Measurements from ENCODE around the gene HELT. TPM values are rescaled to one million over a fixed set of nuclear protein-coding genes. Genes with fewer than 3 reads are reported as not detected.

HELT gene
- total and polyA plus RNA-seq, 2 donors (not counting 3 experiments of a cell fraction or from before 2014, with no cell fraction given) = not detected

GRCh38 chr4:185019456-185020292 is 1.4 kb downstream of the HELT start:
- H3K36me3 ChIP-seq (ENCODE audit: control insufficient read depth in 2 of 2, extremely low read depth in 1 of 2, insufficient read depth in 2 of 2, low read length in 2 of 2) = no peaks in the 10 kb centered on the region
- H3K27me3 ChIP-seq (ENCODE audit: control insufficient read depth in 2 of 2, insufficient read depth in 2 of 2, low read length in 2 of 2) = peaks cover 83 to 98% of the 10 kb centered on the region in 2 experiments
- intact Hi-C loops (cut with micrococcal nuclease) (no loop called here), dilution Hi-C loops (cut with MboI; ENCODE audit: extremely low pct_ligation_motif_present, low sequenced_read_pairs) (no loop called here)
- H3K27ac ChIP-seq (ENCODE audit: insufficient read depth, low read depth, low read length) = no peak overlapping the region
- H3K4me1 ChIP-seq (ENCODE audit: control insufficient read depth, extremely low read depth, insufficient read depth, low read length) = no peaks in the 10 kb centered on the region
- BruUV-seq (replicated peaks) = no TSS peak
- TF ChIP-seq GATA2 (IDR thresholded peaks at IDR 0.05; ENCODE audit: insufficient read depth, insufficient read length, low read depth, low read length) = no peak
- no peak for TF ChIP-seq POLR2AphosphoS5 (IDR thresholded peaks at IDR 0.05; ENCODE audit: insufficient read depth, low read depth, low read length)
- TF ChIP-seq EZH2 (IDR thresholded peaks at IDR 0.05; ENCODE audit: borderline replicate concordance, low read depth, low read length, severe bottlenecking) = peak; percentile 30
- no peak for TF ChIP-seq MYC (IDR thresholded peaks at IDR 0.05; ENCODE audit: low read depth, low read length)
- H3K9me3 ChIP-seq (replicated peaks; ENCODE audit: control insufficient read depth, insufficient read depth, low read length) = no peaks in the 10 kb centered on the region
- POLR2A ChIA-PET = no interaction called here
- FAIRE-seq (no peak), DNase-seq (ENCODE audit: low read depth, low spot score) (no peak)
- H3K79me2 ChIP-seq (ENCODE audit: control insufficient read depth, insufficient read depth, low read length) = no peaks in the 10 kb centered on the region
- CTCF ChIA-PET = interaction anchor here (0.6 kb wide), 1 partner anchor 274 kb away, joined by 4 read pairs; no protein-coding TSS in a partner anchor
- H3K4me3 ChIP-seq (replicated peaks in 1 of 3; ENCODE audit: insufficient read depth in 1 of 3, low read depth in 1 of 3, low read length in 3 of 3) = no peak overlapping the region
- H2AFZ ChIP-seq (ENCODE audit: low read depth, low read length) = no peak overlapping the region
- H3K9me1 ChIP-seq (replicated peaks; ENCODE audit: control insufficient read depth, extremely low read depth, insufficient read depth, low read length) = no peaks in the 10 kb centered on the region
- no peaks in the 10 kb centered on the region for H4K20me1 ChIP-seq (replicated peaks; ENCODE audit: control insufficient read depth, extremely low read depth, insufficient read depth, low read length)
- H3K9ac ChIP-seq (replicated peaks; ENCODE audit: extremely low read depth, insufficient read depth, low read length) = no peak overlapping the region
- H3K4me2 ChIP-seq (ENCODE audit: insufficient read depth, low read length) = no peak overlapping the region

GRCh38 chr4:185020293-185020808 is 2.1 kb downstream of the HELT start:
- H3K79me2 ChIP-seq (ENCODE audit: control insufficient read depth, insufficient read depth, low read length) = no peaks in the 10 kb centered on the region
- H3K4me3 ChIP-seq (replicated peaks in 1 of 3; ENCODE audit: insufficient read depth in 1 of 3, low read depth in 1 of 3, low read length in 3 of 3) = no peak overlapping the region
- no peak overlapping the region for H3K9ac ChIP-seq (replicated peaks; ENCODE audit: extremely low read depth, insufficient read depth, low read length)
- FAIRE-seq = no peak
- no TSS peak for BruUV-seq (replicated peaks)
- no peaks in the 10 kb centered on the region for H4K20me1 ChIP-seq (replicated peaks; ENCODE audit: control insufficient read depth, extremely low read depth, insufficient read depth, low read length)
- intact Hi-C loops (cut with micrococcal nuclease) (no loop called here), dilution Hi-C loops (cut with MboI; ENCODE audit: extremely low pct_ligation_motif_present, low sequenced_read_pairs) (no loop called here)
- ChIA-PET CTCF (no interaction called here), POLR2A (no interaction called here)
- peaks cover 80 to 93% of the 10 kb centered on the region in 2 experiments for H3K27me3 ChIP-seq (ENCODE audit: control insufficient read depth in 2 of 2, insufficient read depth in 2 of 2, low read length in 2 of 2)
- no peak overlapping the region for H3K27ac ChIP-seq (ENCODE audit: insufficient read depth, low read depth, low read length)
- no peaks in the 10 kb centered on the region for H3K4me1 ChIP-seq (ENCODE audit: control insufficient read depth, extremely low read depth, insufficient read depth, low read length)
- no peaks in the 10 kb centered on the region for H3K9me1 ChIP-seq (replicated peaks; ENCODE audit: control insufficient read depth, extremely low read depth, insufficient read depth, low read length)
- no peak for DNase-seq (ENCODE audit: low read depth, low spot score)
- no peaks in the 10 kb centered on the region for H3K9me3 ChIP-seq (replicated peaks; ENCODE audit: control insufficient read depth, insufficient read depth, low read length)
- TF ChIP-seq MYC (IDR thresholded peaks at IDR 0.05; ENCODE audit: low read depth, low read length) (no peak), GATA2 (IDR thresholded peaks at IDR 0.05; ENCODE audit: insufficient read depth, insufficient read length, low read depth, low read length) (no peak), JUN (IDR thresholded peaks at IDR 0.05; ENCODE audit: borderline replicate concordance, insufficient read depth, insufficient read length, low read depth) (no peak), FOS (IDR thresholded peaks at IDR 0.05; ENCODE audit: borderline replicate concordance, insufficient read depth, low read length) (no peak), EZH2 (IDR thresholded peaks at IDR 0.05; ENCODE audit: borderline replicate concordance, low read depth, low read length, severe bottlenecking) (no peak), MAX (IDR thresholded peaks at IDR 0.05; ENCODE audit: insufficient read depth, insufficient read length) (no peak), POLR2A (IDR thresholded peaks at IDR 0.05; ENCODE audit: low read depth, low read length) (no peak), CTCF (IDR thresholded peaks at IDR 0.05; ENCODE audit: extremely low read depth in 1 of 2, insufficient read depth in 1 of 2, low read depth in 1 of 2, low read length in 2 of 2) (no peak), POLR2AphosphoS5 (IDR thresholded peaks at IDR 0.05; ENCODE audit: insufficient read depth, low read depth, low read length) (no peak)
- H3K36me3 ChIP-seq (ENCODE audit: control insufficient read depth in 2 of 2, extremely low read depth in 1 of 2, insufficient read depth in 2 of 2, low read length in 2 of 2) = no peaks in the 10 kb centered on the region
- H3K4me2 ChIP-seq (ENCODE audit: insufficient read depth, low read length) = no peak overlapping the region
- no peak overlapping the region for H2AFZ ChIP-seq (ENCODE audit: low read depth, low read length)

Measured in endothelial cell of umbilical vein (primary cell).